ENCODE measurements around the gene C20orf96. TPM values are rescaled to one million over a fixed set of nuclear protein-coding genes. Genes with fewer than 3 reads are reported as not detected.

The C20orf96 gene
- total RNA-seq, 1 experiment from 2014 or later = 20.5 TPM

DNA sequence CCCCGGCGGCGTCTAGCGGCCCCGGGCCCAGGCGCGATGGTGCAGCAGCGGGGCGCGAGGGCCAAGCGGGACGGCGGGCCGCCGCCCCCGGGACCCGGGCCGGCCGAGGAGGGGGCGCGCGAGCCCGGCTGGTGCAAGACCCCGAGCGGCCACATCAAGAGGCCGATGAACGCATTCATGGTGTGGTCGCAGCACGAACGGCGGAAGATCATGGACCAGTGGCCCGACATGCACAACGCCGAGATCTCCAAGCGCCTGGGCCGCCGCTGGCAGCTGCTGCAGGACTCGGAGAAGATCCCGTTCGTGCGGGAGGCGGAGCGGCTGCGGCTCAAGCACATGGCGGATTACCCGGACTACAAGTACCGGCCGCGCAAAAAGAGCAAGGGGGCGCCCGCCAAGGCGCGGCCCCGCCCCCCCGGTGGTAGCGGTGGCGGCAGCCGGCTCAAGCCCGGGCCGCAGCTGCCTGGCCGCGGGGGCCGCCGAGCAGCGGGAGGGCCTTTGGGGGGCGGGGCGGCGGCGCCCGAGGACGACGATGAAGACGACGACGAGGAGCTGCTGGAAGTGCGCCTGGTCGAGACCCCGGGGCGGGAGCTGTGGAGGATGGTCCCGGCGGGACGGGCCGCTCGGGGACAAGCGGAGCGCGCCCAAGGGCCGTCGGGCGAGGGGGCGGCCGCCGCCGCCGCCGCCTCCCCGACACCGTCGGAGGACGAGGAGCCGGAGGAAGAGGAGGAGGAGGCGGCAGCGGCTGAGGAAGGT is 35.5 kb upstream of the C20orf96 start:
- Histone ChIP-seq H3K4me1 (ENCODE audit: control insufficient read depth, insufficient read depth, low read length) (peaks cover 28% of the 10 kb centered on the region), H3K4me3 (ENCODE audit: low read depth in 2 of 2, low read length in 2 of 2) (peak overlapping the region; percentile 74 to 79), H3K27me3 (ENCODE audit: control insufficient read depth, insufficient read depth, low read length) (no peaks in the 10 kb centered on the region), H3K9me3 (ENCODE audit: control insufficient read depth, insufficient read depth, low read depth, low read length) (no peaks in the 10 kb centered on the region), H3K27ac (ENCODE audit: low read length) (peak overlapping the region; percentile 85), H3K36me3 (ENCODE audit: control insufficient read depth, insufficient read depth, low read length) (no peaks in the 10 kb centered on the region; the same call in 1 of the 2 replicates)
- ATAC-seq (peak; percentile 3), DNase-seq (ENCODE audit: low read depth, low spot score) (no peak)
- POLR2A ChIA-PET = interaction anchor here (0.6 kb wide), 2 partner anchors 14 to 169 kb away, joined by 3 read pairs; partner anchors contain the start of gene DEFB127
- BruUV-seq (replicated peaks) = no TSS peak
- CTCF ChIA-PET = no interaction called here
- in situ Hi-C loops (cut with HindIII; ENCODE audit: low pct_unique_long_range_greater_than_20kb, low sequenced_read_pairs) = no loop called here
- intact Hi-C loops (cut with micrococcal nuclease; ENCODE audit: unreplicated experiment) = no loop called here
- TF ChIP-seq SIN3A (IDR thresholded peaks at IDR 0.05; ENCODE audit: borderline replicate concordance, insufficient read depth, low read depth, low read length) (no peak; the same call in 1 of the 2 replicates), TCF7L2 (IDR thresholded peaks at IDR 0.05; ENCODE audit: low read depth, low read length) (peak; percentile 83; the same call in 1 of the 2 replicates), POLR2AphosphoS5 (IDR thresholded peaks at IDR 0.05; ENCODE audit: low read depth, low read length) (peak; percentile 52)

DNA sequence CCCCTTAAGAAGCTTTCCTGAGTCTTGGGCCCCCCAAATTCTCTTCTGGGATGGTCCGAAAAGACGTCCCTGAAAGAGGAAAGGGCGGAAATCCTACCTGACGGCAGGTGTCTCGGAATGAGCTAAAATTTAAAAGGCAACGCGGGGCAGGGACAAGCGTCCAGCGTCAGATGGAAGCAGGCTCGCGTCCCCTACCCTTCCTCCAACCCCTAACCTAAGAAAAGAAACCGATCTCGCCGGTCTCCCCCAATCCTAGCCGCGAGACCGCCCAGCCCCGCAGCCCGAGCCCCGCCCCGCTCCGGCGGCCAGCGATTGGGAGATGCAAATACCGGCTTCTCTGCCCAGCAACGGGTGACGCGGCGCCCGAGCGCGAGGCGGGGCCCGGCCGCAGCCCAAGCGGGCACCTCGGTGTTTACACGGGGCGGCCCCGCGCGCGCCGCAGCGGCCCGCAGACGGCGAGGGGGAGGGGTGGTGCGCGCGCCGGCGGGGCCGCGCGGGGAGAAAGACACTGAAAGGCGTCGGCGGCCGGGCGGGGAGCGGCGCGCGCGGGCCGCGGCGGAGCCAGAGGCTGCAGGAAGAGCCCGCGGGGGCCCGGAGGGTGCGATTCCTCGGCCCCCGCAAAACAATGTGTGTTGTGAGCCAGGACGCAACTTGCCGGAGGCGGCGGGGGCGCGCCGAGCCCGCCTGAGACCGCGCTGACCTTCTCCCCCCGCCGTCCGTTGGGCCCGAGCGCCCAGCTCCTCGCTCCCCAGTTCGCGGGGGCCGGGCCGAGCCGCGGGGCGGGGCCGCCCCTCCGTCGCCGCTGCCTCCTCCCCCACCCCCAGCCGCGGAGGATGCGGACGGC is 34.7 kb upstream of the C20orf96 start, which contains the start of gene SOX12:
Gene SOX12 (plus strand): TSS at position 508 of the 844 bp plus-strand sequence. CDS start 373 bp downstream, outside the sequence.
- Histone ChIP-seq H3K36me3 (ENCODE audit: control insufficient read depth, insufficient read depth, low read length) (no peaks in the 10 kb centered on the region; the same call in 1 of the 2 replicates), H3K27ac (ENCODE audit: low read length) (peak within 1 kb of the TSS; percentile 97), H3K4me1 (ENCODE audit: control insufficient read depth, insufficient read depth, low read length) (peaks cover 25% of the 10 kb centered on the region), H3K27me3 (ENCODE audit: control insufficient read depth, insufficient read depth, low read length) (no peaks in the 10 kb centered on the region), H3K9me3 (ENCODE audit: control insufficient read depth, insufficient read depth, low read depth, low read length) (no peaks in the 10 kb centered on the region), H3K4me3 (ENCODE audit: low read depth in 2 of 2, low read length in 2 of 2) (peak within 1 kb of the TSS; percentile 74 to 97)
- DNase-seq (ENCODE audit: low read depth, low spot score) (no peak), ATAC-seq (peak; percentile 79)
- in situ Hi-C loops (cut with HindIII; ENCODE audit: low pct_unique_long_range_greater_than_20kb, low sequenced_read_pairs) = no loop called here
- CTCF ChIA-PET = interaction anchor here (0.6 kb wide), 1 partner anchor 55 kb away, joined by 3 read pairs; the partner anchor contains the start of gene TRIB3
- intact Hi-C loops (cut with micrococcal nuclease; ENCODE audit: unreplicated experiment) = no loop called here
- POLR2A ChIA-PET = interaction anchor here (0.6 kb wide), 1 partner anchor 13 kb away, joined by 3 read pairs; no protein-coding TSS in a partner anchor
- peak; percentile 56; the same call in 1 of the 2 replicates for TF ChIP-seq SIN3A (IDR thresholded peaks at IDR 0.05; ENCODE audit: borderline replicate concordance, insufficient read depth, low read depth, low read length)
- no peak; the same call in 1 of the 2 replicates for TF ChIP-seq TCF7L2 (IDR thresholded peaks at IDR 0.05; ENCODE audit: low read depth, low read length)
- peak; percentile 55; the same call in 1 of the 2 replicates for TF ChIP-seq POLR2AphosphoS5 (IDR thresholded peaks at IDR 0.05; ENCODE audit: low read depth, low read length)
- TF ChIP-seq, protein P1, sequence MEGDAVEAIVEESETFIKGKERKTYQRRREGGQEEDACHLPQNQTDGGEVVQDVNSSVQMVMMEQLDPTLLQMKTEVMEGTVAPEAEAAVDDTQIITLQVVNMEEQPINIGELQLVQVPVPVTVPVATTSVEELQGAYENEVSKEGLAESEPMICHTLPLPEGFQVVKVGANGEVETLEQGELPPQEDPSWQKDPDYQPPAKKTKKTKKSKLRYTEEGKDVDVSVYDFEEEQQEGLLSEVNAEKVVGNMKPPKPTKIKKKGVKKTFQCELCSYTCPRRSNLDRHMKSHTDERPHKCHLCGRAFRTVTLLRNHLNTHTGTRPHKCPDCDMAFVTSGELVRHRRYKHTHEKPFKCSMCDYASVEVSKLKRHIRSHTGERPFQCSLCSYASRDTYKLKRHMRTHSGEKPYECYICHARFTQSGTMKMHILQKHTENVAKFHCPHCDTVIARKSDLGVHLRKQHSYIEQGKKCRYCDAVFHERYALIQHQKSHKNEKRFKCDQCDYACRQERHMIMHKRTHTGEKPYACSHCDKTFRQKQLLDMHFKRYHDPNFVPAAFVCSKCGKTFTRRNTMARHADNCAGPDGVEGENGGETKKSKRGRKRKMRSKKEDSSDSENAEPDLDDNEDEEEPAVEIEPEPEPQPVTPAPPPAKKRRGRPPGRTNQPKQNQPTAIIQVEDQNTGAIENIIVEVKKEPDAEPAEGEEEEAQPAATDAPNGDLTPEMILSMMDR (IDR thresholded peaks at IDR 0.05) = no peak
- TF ChIP-seq, protein P2, sequence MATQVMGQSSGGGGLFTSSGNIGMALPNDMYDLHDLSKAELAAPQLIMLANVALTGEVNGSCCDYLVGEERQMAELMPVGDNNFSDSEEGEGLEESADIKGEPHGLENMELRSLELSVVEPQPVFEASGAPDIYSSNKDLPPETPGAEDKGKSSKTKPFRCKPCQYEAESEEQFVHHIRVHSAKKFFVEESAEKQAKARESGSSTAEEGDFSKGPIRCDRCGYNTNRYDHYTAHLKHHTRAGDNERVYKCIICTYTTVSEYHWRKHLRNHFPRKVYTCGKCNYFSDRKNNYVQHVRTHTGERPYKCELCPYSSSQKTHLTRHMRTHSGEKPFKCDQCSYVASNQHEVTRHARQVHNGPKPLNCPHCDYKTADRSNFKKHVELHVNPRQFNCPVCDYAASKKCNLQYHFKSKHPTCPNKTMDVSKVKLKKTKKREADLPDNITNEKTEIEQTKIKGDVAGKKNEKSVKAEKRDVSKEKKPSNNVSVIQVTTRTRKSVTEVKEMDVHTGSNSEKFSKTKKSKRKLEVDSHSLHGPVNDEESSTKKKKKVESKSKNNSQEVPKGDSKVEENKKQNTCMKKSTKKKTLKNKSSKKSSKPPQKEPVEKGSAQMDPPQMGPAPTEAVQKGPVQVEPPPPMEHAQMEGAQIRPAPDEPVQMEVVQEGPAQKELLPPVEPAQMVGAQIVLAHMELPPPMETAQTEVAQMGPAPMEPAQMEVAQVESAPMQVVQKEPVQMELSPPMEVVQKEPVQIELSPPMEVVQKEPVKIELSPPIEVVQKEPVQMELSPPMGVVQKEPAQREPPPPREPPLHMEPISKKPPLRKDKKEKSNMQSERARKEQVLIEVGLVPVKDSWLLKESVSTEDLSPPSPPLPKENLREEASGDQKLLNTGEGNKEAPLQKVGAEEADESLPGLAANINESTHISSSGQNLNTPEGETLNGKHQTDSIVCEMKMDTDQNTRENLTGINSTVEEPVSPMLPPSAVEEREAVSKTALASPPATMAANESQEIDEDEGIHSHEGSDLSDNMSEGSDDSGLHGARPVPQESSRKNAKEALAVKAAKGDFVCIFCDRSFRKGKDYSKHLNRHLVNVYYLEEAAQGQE (IDR thresholded peaks at IDR 0.05; ENCODE audit: insufficient read depth in 1 of 2, low read depth in 2 of 2, low read length in 1 of 2) = no peak
- BruUV-seq (replicated peaks) = no TSS peak
